ENCODE data around the gene CNPY1. TPM values are rescaled to one million over a fixed set of nuclear protein-coding genes. Genes with fewer than 3 reads are reported as not detected.

CNPY1 gene
- total and polyA plus RNA-seq, 2 donors: 0.32 TPM; not detected in 1

- Histone ChIP-seq H3K4me3 (ENCODE audit: low read depth, low read length) (peak overlapping the region; percentile 40), H3K4me1 (ENCODE audit: insufficient read depth) (peaks cover 3% of the 10 kb centered on the region)
These were observed 87.3 kb downstream of the CNPY1 start for GRCh38 chr7:155458878-155459699.

GRCh38 chr7:155458111-155458877 lies 88.1 kb downstream of the CNPY1 start, which contains the start of gene EN2:
EN2 (plus strand) TSS chr7:155458129; CDS start chr7:155458378, 249 bp downstream.
- Histone ChIP-seq H3K4me1 (ENCODE audit: insufficient read depth) (peaks cover 3% of the 10 kb centered on the region), H3K36me3 (ENCODE audit: insufficient read depth) (no peaks in the 10 kb centered on the region), H3K27ac (ENCODE audit: low read depth) (no peak within 1 kb of the TSS), H3K4me3 (ENCODE audit: low read depth, low read length) (peak within 1 kb of the TSS; percentile 40)
- DNase-seq (ENCODE audit: extremely low spot score): no peak
- WGBS: 1% methylated on average over 105 of the region's 105 CpGs

More at GRCh38 chr7:155458878-155459699, 87.3 kb downstream of the CNPY1 start:
- Histone ChIP-seq H3K27ac (ENCODE audit: low read depth) (no peak overlapping the region), H3K36me3 (ENCODE audit: insufficient read depth) (no peaks in the 10 kb centered on the region)
- WGBS: 2% methylated on average over 68 of the region's 68 CpGs
- DNase-seq (ENCODE audit: extremely low spot score): no peak

GRCh38 chr7:155457544-155458110 lies 88.7 kb downstream of the CNPY1 start:
- Histone ChIP-seq H3K27ac (ENCODE audit: low read depth) (no peak overlapping the region), H3K4me3 (ENCODE audit: low read depth, low read length) (peak overlapping the region; percentile 40), H3K36me3 (ENCODE audit: insufficient read depth) (no peaks in the 10 kb centered on the region), H3K4me1 (ENCODE audit: insufficient read depth) (peaks cover 3% of the 10 kb centered on the region)
- DNase-seq (ENCODE audit: extremely low spot score): no peak
- 1% methylated on average over 95 of the region's 98 CpGs for WGBS

GRCh38 chr7:155456738-155457543 lies 89.4 kb downstream of the CNPY1 start:
- peaks cover 3% of the 10 kb centered on the region for H3K4me1 ChIP-seq (ENCODE audit: insufficient read depth)
- no peak for DNase-seq (ENCODE audit: extremely low spot score)

GRCh38 chr7:155455776-155456737 lies 90.3 kb downstream of the CNPY1 start:
- Histone ChIP-seq H3K27ac (ENCODE audit: low read depth) (no peak overlapping the region), H3K4me3 (ENCODE audit: low read depth, low read length) (no peak overlapping the region), H3K4me1 (ENCODE audit: insufficient read depth) (peaks cover 3% of the 10 kb centered on the region), H3K36me3 (ENCODE audit: insufficient read depth) (no peaks in the 10 kb centered on the region)
- 6% methylated on average over 27 of the region's 27 CpGs for WGBS
- no peak for DNase-seq (ENCODE audit: extremely low spot score)

More at GRCh38 chr7:155456738-155457543, 89.4 kb downstream of the CNPY1 start:
- no peaks in the 10 kb centered on the region for H3K36me3 ChIP-seq (ENCODE audit: insufficient read depth)
- WGBS: 1% methylated on average over 69 of the region's 69 CpGs
- H3K4me3 ChIP-seq (ENCODE audit: low read depth, low read length): peak overlapping the region; percentile 40
- no peak overlapping the region for H3K27ac ChIP-seq (ENCODE audit: low read depth)

GRCh38 chr7:155455132-155455693 lies 91.1 kb downstream of the CNPY1 start:
- no peak overlapping the region for H3K4me3 ChIP-seq (ENCODE audit: low read depth, low read length)
- DNase-seq (ENCODE audit: extremely low spot score): no peak
- WGBS: 3% methylated on average over 15 of the region's 15 CpGs
- peaks cover 3% of the 10 kb centered on the region for H3K4me1 ChIP-seq (ENCODE audit: insufficient read depth)
- H3K36me3 ChIP-seq (ENCODE audit: insufficient read depth): no peaks in the 10 kb centered on the region
- H3K27ac ChIP-seq (ENCODE audit: low read depth): no peak overlapping the region

GRCh38 chr7:155454183-155455112 lies 91.9 kb downstream of the CNPY1 start:
- WGBS: 2% methylated on average over 82 of the region's 82 CpGs
- Histone ChIP-seq H3K4me3 (ENCODE audit: low read depth, low read length) (no peak overlapping the region), H3K4me1 (ENCODE audit: insufficient read depth) (peaks cover 3% of the 10 kb centered on the region), H3K36me3 (ENCODE audit: insufficient read depth) (no peaks in the 10 kb centered on the region), H3K27ac (ENCODE audit: low read depth) (no peak overlapping the region)
- DNase-seq (ENCODE audit: extremely low spot score): no peak

- no peak for DNase-seq (ENCODE audit: extremely low spot score)
- Histone ChIP-seq H3K4me3 (ENCODE audit: low read depth, low read length) (no peak overlapping the region), H3K4me1 (ENCODE audit: insufficient read depth) (peaks cover 6% of the 10 kb centered on the region), H3K36me3 (ENCODE audit: insufficient read depth) (no peaks in the 10 kb centered on the region), H3K27ac (ENCODE audit: low read depth) (no peak overlapping the region)
- WGBS: 2% methylated on average over 57 of the region's 57 CpGs
These were observed 92.8 kb downstream of the CNPY1 start for GRCh38 chr7:155453296-155454182.

GRCh38 chr7:155452505-155453295 lies 93.7 kb downstream of the CNPY1 start:
- no peak overlapping the region for H3K27ac ChIP-seq (ENCODE audit: low read depth)
- H3K4me3 ChIP-seq (ENCODE audit: low read depth, low read length): no peak overlapping the region
- DNase-seq (ENCODE audit: extremely low spot score): no peak
- peaks cover 3% of the 10 kb centered on the region for H3K4me1 ChIP-seq (ENCODE audit: insufficient read depth)
- H3K36me3 ChIP-seq (ENCODE audit: insufficient read depth): no peaks in the 10 kb centered on the region
- WGBS: 19% methylated on average over 5 of the region's 5 CpGs

GRCh38 chr7:155451840-155452239 lies 94.5 kb downstream of the CNPY1 start:
- no peak for DNase-seq (ENCODE audit: extremely low spot score)
- no peak overlapping the region for H3K27ac ChIP-seq (ENCODE audit: low read depth)
- no peaks in the 10 kb centered on the region for H3K36me3 ChIP-seq (ENCODE audit: insufficient read depth)
- H3K4me3 ChIP-seq (ENCODE audit: low read depth, low read length): no peak overlapping the region
- 13% methylated on average over 9 of the region's 9 CpGs for WGBS
- H3K4me1 ChIP-seq (ENCODE audit: insufficient read depth): peaks cover 3% of the 10 kb centered on the region

Measured in urinary bladder (tissue), 4 donors.